CD4-positive, alpha-beta T cell treated with Interleukin-17A for 1 hour (primary cell): ENCODE measurements around the gene FAM136A.
A peak's percentile ranks its signal among the peaks of the same experiment; 100 is the strongest.
"Not testable (repeated sequence)": the region's sequence is repeated elsewhere in the genome, so short reads cannot be mapped to it uniquely, and the experiment has no call there.

Experiments used
- DNase-seq: peaks from one replicate; pipeline ENCODE4 v3.0.0-alpha.2; 2020

The FAM136A gene

GRCh38 chr2:70283500-70284191 is 18.2 kb downstream of the FAM136A start:
- DNase-seq = no peak

- no peak for DNase-seq
These were observed 19.4 kb downstream of the FAM136A start for GRCh38 chr2:70282439-70282838.

GRCh38 chr2:70280242-70280798 is 21.5 kb downstream of the FAM136A start:
- no peak for DNase-seq

- no peak for DNase-seq
These were observed 31.5 kb downstream of the FAM136A start for GRCh38 chr2:70270323-70270722.

GRCh38 chr2:70269422-70270302 is 32.2 kb downstream of the FAM136A start:
- not testable (repeated sequence) for DNase-seq

- DNase-seq = not testable (repeated sequence)
These were observed 34.9 kb downstream of the FAM136A start for GRCh38 chr2:70266925-70267324.

GRCh38 chr2:70261501-70261900 is 40.4 kb downstream of the FAM136A start:
- no peak for DNase-seq

GRCh38 chr2:70258532-70258875 is 43.4 kb downstream of the FAM136A start:
- no peak for DNase-seq

GRCh38 chr2:70255637-70256314 is 46.1 kb downstream of the FAM136A start:
- no peak for DNase-seq

- no peak for DNase-seq
These were observed 51.4 kb downstream of the FAM136A start for GRCh38 chr2:70250434-70250833.

GRCh38 chr2:70248181-70248847 is 53.6 kb downstream of the FAM136A start, which contains the start of gene TIA1:
TIA1 (minus strand) TSS chr2:70248628; CDS start chr2:70248430, 198 bp downstream.
- DNase-seq = peak; percentile 99

GRCh38 chr2:70247364-70248180 is 54.3 kb downstream of the FAM136A start:
- peak; percentile 6 for DNase-seq
